HG02970 (cell line): Measurements from ENCODE around the gene CERS6.

Experiments
- ATAC-seq: cut with Tn5 transposase; IDR thresholded peaks from one replicate; pipeline ENCODE4 v1.9.1; 2021; ENCODE audit warnings: mild to moderate bottlenecking, moderate library complexity, moderate number of reproducible peaks; ENCODE audit not compliant: unreplicated experiment, low FRiP score

CERS6 gene

DNA sequence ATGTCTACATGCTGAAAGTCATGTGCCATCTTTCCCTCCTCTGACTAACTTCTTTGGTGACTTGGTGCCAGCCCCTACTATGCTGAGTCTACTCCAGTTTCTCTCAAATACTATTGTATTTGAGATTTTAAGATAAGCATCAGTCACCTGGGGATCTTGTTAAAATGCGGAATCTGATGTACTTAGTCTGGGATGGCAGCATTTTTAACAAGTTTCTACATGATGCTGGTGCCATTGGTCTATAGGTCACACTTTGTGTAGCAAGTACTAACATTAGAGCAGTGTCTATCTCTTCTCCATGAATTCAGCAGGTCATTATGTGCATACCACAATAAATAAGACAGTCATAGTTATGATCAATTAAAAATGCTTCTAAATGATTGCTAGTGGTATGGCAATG is 106.9 kb downstream of the CERS6 start:
- no peak for ATAC-seq

DNA sequence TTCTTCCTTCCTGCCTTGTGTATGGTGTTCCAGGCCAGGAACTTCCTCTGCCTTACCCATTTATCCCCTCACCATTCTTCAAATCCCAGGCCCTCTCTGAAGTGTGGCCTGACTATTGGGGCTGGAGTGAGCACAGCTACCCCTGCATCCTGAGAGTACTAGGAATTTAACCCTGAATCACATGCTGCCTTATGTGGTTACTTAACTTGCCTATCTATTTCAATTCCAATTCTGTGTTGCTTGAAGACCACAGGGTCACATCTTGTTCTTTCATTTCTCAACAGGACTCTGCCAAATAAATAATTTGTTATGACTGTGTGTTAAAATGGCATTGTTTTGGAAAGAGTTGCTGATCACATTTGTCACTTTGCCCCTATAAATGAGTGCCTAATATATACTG is 108.6 kb downstream of the CERS6 start:
- no peak for ATAC-seq

DNA sequence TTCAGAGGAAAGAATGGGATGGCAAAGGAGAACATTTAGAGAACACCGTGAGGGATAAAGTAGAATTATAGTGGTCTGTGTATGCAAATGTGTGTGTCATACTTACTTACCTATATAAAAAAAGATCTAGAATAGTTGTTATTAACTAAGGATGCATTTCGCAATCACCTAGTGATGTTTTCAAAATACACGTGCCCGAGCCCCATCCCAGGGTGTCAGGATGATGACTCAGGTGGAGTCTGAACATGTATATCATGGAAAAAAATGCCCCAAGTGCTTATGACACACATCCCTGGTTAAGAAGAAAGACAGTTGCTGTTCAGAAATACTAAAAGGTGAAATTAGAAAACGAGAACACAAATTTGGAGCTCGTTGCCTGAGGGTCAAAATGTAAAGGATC is 109.0 kb downstream of the CERS6 start:
- ATAC-seq, result no peak

GRCh38 chr2:168565512-168565911 is 109.4 kb downstream of the CERS6 start:
- ATAC-seq, result no peak

- no peak for ATAC-seq
Observed at GRCh38 chr2:168566974-168567665, 111.0 kb downstream of the CERS6 start.

DNA sequence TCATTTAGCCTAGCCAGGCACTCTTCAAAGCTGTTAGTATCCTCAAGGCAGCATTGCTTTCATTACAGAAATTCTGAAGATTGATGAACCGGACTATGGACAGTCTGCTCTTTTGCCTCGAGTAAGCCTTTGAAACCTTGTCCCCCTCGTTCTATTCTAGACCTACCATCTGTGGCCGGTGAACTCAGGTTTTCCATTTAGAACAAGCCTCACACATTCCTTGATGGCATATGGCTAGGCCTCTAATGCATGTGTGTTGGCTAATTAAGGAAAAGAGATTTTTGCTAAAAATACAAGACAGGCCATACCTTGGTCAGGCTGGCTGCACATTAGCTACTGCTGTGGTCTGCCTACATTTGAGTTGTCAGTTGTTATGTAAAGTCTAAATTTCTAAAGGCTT is 111.8 kb downstream of the CERS6 start:
- no peak for ATAC-seq

- ATAC-seq, result no peak
Observed at GRCh38 chr2:168568476-168569267, 112.6 kb downstream of the CERS6 start.

GRCh38 chr2:168571061-168571460 is 115.0 kb downstream of the CERS6 start:
- no peak for ATAC-seq

DNA sequence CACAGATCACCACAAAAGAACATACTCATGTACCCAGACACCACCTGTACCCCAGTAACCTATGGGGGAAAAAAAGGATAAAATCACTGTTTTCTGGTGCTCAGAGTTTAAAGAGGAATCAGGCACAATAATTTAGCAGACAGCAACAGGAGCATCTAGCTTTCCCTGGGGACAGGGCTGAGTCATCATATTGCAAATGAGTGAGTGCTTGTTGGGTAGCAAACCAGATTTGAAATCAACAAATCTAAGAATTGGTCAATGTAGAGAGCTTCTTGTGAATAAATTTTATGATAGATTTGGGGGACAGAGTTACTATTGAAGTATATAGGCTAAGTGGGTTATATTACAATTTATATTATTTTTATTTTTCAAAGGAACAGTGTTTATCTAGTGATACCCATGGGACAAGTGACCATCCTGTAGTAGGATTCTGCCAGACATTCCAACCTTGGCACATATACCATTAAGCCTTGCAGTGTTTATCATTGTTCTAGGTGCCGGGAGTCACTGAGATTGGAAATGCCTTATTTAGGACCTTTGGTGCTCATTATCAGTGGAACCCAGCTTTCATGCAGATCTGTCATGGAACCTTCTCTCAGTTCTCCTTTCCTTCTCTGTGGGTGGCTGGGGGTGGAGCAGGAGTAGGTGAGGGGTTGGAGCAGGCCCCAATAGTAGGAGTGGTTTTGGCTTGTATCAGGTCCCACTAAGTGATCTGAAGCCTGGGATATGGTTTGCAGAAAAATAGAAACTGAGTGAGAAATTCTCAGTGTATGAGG is 117.2 kb downstream of the CERS6 start:
- no peak for ATAC-seq

DNA sequence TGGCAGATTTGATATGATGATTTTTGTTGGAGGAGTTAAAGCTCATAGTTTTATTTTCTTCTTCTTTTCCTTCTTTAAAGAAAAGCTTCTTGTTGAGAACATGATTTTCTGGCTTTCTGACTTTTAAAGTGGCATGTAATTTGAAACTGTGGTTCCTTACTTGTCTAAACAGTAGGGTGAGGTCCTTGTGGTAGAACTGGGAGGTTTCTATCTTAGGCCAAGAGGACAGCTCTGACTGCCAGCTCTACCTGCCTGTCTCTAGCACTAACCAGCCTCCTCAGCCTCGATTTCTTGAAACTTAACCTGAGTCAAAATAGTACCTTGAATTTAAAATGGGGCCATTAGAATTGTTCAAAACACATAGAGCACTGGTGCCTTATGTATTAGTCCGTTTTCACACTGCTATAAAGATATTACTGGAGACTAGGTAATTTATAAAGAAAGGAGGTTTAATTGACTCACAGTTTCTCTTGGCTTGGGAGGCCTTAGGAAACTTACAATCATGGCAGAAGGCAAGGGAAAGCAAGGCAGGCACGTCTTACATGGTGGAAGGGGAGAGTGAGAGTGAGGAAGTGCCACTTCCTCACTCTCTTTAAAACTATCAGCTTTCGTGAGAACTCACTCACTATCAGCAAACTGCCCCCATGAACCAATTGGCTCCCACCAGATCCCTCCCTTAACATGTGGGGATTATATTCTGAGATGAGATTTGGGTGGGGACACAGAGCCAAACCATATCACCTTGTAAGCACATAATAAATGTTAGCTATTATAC is 119.0 kb downstream of the CERS6 start:
- no peak for ATAC-seq

DNA sequence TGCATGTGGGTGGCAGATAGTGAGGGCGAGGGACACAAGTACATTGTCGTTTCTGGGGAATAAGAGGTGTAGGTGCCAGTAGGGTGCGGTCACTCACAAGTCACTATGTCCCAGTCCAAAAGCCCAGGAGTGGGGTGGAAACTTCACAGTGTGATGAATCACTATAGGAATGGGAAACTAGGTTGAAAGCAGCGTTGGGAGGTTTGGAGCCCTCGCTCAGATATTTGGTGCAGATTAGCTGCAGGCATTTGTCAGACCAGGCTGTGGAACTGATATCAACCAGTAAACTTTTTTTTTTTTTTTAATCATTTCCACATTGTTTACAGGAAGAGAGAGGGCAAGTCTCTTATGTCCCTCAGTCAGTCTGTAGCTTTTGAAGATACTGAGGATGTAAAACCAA is 121.8 kb downstream of the CERS6 start:
- no peak for ATAC-seq

DNA sequence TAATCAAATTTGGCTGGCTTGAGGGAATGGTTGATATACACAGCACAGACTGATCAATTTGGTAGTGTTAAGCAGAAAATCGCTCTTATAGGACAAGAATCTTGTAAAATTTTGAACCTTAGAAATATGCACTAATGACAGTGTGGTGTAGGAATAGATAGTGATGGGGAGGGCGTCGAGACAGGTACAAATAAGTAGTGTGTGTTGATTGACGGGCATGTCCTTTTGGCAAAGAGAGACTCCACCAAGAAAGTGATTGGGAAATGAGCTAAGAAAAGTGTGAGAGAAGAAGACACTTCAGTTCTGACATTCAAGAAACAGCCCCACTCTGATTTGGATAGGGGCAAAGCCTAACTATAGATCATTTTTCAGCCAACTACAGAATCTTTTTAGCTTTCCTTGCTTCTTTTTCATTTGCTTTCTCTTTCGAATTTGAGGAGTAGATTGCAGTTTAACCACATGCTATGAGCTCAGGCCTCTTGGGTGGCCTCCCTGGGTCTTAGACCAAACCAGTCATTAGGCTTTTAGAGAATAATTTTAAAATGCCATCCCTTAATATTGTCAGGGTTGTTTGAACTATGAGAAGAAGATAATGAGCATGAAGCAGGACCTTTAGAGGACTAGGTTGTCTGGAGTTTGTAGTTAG is 127.1 kb downstream of the CERS6 start:
- no peak for ATAC-seq

DNA sequence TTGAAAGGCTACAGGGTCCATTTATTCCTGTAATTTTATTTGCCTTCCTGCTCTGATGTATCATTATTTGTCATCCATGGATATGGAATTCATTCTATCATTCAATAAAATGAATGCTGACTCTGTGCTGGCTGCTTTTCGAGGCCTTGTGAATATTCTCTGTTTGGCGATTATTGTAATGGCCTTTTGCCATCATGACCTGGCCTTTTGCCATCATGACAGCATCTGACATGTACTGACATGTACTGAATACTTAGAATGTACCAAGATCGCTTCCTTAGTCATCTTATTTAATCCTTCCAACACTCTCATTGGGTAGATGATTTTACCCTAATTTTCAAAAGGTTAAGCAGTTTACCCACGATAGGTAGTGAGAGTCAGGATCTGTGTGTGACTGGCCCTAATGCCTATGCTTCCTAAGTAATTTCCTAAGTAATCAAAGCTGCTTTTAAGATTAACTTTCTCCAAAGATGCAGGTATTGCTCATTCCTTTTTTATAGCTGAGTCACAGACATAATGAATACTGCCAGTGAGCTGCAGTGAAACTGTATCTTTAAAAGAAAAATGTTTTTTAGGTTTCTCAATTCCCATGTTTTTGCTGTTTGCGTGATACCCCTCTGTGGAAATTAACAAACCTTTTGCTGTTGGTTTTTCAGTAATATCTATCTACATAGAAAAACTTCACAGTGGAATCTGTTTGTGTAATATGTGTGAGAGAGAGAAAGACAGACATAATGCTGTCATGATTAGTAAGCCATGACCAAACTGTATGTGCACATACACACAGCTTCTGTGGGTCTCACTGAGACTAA is 127.8 kb downstream of the CERS6 start:
- no peak for ATAC-seq

DNA sequence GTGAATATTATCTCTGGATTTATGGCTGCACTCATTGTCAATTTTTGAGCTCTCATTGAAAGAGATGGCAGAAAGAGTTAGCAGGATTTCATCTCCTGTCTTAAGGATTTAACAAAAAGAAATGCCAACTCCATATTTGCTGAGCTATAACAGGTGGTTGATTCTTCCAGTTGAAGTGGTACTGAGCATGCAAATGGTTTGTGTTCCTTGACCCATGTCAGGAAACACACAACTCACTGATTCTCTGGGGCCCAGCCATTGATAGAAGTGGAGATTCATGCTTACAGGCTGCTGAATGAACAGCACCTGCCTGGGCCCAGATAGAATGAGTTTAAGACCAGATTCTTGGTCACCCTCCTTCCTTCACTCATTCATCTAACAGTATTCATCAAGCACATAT is 128.8 kb downstream of the CERS6 start:
- ATAC-seq, result no peak

DNA sequence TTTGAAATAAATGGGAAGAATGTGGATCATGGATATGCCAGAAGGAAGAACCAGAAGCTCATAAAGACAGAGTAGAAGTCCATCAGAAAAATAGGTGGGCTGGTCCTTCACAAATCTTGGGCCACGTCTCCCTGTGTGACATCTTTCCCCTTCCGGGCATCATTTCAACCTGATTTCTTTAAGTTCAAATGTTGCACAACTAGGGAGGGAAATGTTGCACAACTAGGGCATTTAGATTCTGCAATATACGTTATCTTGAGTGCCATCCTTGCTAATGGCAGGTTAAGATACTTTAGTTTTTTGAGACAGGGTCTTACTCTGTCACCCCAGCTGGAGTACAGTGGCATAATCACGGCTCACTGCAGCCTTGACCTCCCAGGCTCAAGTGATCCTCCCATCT is 129.6 kb downstream of the CERS6 start:
- no peak for ATAC-seq

- ATAC-seq, result no peak
Observed at GRCh38 chr2:168587307-168587706, 131.2 kb downstream of the CERS6 start.

- ATAC-seq, result no peak
Observed at GRCh38 chr2:168589236-168590211, 133.5 kb downstream of the CERS6 start.

DNA sequence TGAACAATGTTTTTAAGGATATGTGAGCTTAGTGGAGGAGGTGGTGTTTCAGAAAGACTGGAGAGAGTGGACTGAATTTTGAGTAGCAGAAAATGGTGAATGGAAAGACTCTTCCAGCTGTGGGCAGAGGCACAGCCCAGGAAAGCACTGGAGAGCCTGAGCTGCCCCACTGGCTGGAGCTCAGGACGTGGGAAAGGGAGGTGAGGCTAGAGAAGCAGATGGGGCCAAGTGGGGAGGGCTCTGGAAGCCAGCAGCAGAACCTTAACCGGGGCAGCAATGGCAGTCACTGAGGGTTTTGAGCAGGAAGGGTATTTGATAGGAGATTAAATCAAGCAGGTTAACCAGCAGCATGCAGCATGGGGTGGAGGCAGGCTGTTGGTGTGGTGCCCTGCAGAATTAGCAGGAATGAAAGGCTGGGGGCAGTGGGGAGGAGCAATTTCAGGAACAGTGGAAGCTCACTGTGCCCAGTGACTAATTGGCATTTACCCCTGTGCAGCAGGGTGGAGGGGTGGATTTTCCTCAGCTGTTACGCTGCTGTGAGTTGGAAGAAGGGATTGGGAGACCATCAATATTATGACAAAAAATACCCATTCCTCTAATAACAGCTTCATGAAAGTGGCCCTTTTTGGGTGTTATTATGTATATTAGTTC is 136.2 kb downstream of the CERS6 start:
- no peak for ATAC-seq
